Measurements from ENCODE around the gene ITGB1.
"Not testable (repeated sequence)": the region's sequence is repeated elsewhere in the genome, so short reads cannot be mapped to it uniquely, and the experiment has no call there.

The ITGB1 gene

DNA sequence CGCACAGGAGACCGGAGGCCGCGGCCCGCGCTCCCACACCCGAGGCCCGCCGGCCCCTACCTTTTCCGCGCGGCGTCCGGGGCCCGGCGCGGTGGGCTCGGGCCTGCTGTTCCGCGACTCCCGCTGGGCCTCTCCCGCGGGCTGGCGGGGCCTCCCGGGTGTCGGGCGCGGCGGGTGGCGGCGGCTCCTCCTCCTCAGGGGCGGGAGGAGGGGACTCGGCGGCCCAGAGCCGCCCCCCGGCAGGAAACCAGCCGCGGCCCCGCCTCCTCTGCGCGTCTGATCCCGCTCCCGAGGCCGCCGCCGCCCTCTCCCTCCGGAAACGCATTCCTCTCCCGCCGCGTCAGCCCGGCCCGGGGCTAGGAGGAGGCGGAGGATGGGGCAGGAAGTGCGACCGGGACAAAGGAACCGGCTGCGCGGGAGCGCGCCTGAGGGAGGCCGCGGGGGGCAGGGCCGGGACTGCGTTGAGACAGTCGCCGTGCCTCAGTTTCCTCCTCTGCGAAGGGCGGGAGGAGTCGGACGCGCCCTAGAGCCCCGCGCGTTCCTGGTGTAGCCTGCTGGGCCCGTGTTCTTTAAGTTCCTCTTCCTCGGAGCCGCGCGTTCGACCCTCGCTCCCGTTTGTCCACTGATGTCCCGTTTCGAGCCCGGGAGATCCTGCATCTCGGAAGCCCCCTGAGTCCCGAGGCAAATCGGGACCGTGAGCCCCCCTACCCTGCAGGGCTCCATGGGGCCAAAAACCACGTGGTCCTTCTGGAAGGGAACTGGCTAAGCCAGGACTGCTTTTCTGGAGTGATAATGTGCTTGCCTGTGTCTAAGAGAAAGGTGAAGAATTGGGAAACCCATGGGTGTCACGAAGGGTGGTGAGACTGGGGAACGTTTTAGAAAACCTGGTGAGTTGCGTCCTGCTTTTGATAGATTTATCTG lies at the start of gene ITGB1:
ITGB1 (minus strand) TSS at position 146 of the 921 bp plus-strand sequence. CDS start 22,672 bp downstream, outside the sequence.
- ATAC-seq (replicated peaks; ENCODE audit: extremely low read depth, poor library complexity, severe bottlenecking) = peak; percentile 87

DNA sequence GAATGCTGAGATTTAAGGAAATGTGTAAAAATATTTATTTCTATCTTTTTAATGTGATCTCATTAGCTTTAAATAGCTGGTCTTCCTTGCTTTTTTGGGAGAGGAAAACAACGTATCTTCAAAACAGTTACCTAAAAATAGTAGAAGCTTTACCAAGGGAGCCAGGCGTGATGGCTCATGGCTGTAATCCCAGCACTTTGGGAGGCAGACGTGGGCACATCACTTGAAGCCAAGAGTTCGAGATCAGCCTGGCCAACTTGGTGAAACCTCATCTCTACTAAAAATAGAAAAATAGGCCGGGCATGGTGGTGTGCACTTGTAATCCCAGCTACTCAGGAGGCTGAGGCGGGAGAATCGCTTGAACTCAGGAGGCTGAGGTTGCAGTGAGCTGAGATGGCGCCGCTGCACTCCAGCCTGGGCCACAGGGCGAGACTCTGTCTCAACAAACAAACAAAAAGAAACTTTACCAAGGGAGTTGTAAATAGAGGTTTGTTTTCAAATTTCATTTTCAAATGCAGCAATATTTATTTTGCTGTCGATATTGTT lies 48.4 kb upstream of the ITGB1 start:
- Mint-ChIP-seq H3K27ac (ENCODE audit: low read depth) (no peak overlapping the region), H3K4me1 (peaks cover 30% of the 10 kb centered on the region), H3K9me3 (no peaks in the 10 kb centered on the region), H3K36me3 (ENCODE audit: insufficient read depth) (peaks cover 4% of the 10 kb centered on the region), H3K4me3 (no peak overlapping the region), H3K27me3 (no peaks in the 10 kb centered on the region)
- DNase-seq (ENCODE audit: low spot score in 2 of 2) (no peak), ATAC-seq (replicated peaks; ENCODE audit: extremely low read depth, poor library complexity, severe bottlenecking) (no peak)

More for the DNA sequence above, at the start of gene ITGB1:
- Mint-ChIP-seq H3K4me3 (peak within 1 kb of the TSS; percentile 89), H3K4me1 (peaks cover 45% of the 10 kb centered on the region), H3K27me3 (no peaks in the 10 kb centered on the region), H3K36me3 (ENCODE audit: insufficient read depth) (peaks cover 11% of the 10 kb centered on the region), H3K27ac (ENCODE audit: low read depth) (peak within 1 kb of the TSS; percentile 89), H3K9me3 (no peaks in the 10 kb centered on the region)
- DNase-seq (ENCODE audit: low spot score in 2 of 2) = peak; percentile 67 to 71

DNA sequence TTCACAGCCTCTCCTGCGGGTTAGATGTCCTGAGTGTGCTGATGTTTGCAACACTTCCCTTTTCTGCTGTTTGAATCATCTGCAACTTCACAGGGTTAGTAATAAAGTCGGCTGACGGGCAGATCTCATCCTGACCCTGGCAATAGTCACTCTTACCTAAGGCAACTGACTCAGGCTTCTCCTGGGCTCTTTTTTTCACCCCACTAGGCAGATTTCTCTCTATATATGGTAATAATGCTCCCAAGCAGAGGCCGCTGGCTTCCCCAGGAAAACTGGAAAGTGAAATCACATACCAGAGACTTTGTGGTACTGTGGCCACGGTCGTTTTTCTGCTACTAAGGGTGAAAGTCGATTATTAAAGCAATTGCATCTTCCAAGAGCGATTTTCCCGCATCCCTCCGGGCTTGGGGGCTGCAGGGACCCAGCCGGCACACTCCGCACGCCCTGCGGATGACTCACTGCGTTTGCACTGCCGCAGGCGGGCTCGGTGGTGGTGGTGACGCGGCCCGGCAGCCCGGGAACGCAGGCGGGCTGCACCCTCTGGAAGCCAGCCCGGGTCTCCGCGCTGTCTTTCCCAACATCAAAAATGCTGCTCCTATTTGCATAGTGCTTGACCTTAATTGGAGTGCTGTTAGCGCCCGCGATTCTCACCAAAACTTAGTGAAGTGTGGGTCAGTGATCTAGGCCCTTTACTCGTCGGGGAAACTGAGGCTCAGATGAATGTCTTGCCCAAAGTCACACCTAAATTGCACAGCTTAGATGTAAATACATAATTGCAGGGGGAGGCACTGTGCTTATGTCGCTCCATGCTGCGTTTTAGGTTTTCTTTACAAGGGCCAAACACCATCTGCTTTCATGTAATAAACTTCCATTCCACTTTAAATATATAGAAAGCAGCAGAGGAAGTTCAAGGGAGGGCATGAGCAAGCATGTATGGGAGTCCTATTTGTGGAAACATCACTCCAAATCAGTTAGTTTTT lies 47.6 kb upstream of the ITGB1 start:
- peak overlapping the region; percentile 52 for H3K4me3 Mint-ChIP-seq
- no peaks in the 10 kb centered on the region for H3K27me3 Mint-ChIP-seq
- no peak overlapping the region for H3K27ac Mint-ChIP-seq (ENCODE audit: low read depth)
- peaks cover 4% of the 10 kb centered on the region for H3K36me3 Mint-ChIP-seq (ENCODE audit: insufficient read depth)
- ATAC-seq (replicated peaks; ENCODE audit: extremely low read depth, poor library complexity, severe bottlenecking) = no peak
- H3K4me1 Mint-ChIP-seq = peaks cover 24% of the 10 kb centered on the region
- DNase-seq (ENCODE audit: low spot score in 2 of 2) = no peak
- no peaks in the 10 kb centered on the region for H3K9me3 Mint-ChIP-seq

DNA sequence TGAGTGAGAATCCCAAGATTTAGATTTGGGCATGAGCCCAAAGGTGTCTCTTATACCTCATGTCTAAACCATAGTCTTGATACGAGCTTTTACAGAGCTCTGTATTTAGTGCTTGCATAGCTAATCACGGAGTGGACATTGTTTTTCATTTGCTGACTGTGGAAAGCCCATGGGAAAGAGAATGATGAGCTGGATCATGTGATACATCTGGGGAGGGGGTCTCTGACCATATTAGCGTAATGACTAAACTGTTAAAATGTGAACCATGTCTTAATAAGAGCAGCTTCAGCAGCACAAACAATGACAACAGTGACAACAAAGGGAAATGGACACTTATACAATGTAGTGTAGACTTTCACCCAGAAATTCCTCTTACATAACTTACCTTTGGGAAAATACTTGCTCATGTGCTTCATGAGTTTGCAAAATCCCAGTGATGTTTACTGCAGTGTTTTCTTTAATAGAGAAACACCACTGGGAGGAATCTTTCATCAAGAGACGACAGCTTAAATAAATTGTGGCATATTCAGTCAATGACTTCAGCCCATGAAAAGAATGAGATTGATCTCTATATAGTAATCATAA lies 44.0 kb upstream of the ITGB1 start:
- ATAC-seq (replicated peaks; ENCODE audit: extremely low read depth, poor library complexity, severe bottlenecking) = no peak
- no peak overlapping the region for H3K4me3 Mint-ChIP-seq
- no peak overlapping the region for H3K27ac Mint-ChIP-seq (ENCODE audit: low read depth)
- H3K27me3 Mint-ChIP-seq = no peaks in the 10 kb centered on the region
- H3K9me3 Mint-ChIP-seq = no peaks in the 10 kb centered on the region
- DNase-seq (ENCODE audit: low spot score in 2 of 2) = no peak
- H3K36me3 Mint-ChIP-seq (ENCODE audit: insufficient read depth) = no peaks in the 10 kb centered on the region
- no peaks in the 10 kb centered on the region for H3K4me1 Mint-ChIP-seq

DNA sequence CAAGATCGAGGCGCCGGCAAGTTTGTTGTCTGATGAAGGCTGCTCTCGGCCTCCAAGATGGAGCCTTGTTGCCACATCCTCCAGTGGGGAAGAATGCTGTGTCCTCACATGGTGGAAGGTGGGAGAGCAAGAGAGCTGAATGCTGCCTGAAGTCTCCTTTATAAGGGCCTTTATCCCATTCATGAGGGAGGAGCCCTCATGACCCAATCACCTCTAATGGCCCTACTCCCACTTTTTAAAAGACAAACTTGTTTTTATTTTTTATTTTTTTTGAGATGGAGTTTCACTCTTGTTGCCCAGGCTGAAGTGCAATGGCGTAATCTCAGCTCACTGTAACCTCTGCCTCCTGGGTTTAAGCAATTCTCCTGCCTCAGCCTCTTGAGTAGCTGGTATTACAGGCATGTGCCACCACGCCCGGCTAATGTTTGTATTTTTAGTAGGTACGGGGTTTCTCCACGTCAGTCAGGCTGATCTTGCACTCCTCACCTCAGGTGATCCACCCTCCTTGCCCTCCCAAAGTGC lies 40.1 kb upstream of the ITGB1 start:
- peaks cover 13% of the 10 kb centered on the region for H3K4me1 Mint-ChIP-seq
- H3K27me3 Mint-ChIP-seq; DNase-seq (ENCODE audit: low spot score in 2 of 2); H3K4me3 Mint-ChIP-seq; ATAC-seq (replicated peaks; ENCODE audit: extremely low read depth, poor library complexity, severe bottlenecking); H3K9me3 Mint-ChIP-seq; H3K36me3 Mint-ChIP-seq (ENCODE audit: insufficient read depth); H3K27ac Mint-ChIP-seq (ENCODE audit: low read depth): not testable (repeated sequence)

DNA sequence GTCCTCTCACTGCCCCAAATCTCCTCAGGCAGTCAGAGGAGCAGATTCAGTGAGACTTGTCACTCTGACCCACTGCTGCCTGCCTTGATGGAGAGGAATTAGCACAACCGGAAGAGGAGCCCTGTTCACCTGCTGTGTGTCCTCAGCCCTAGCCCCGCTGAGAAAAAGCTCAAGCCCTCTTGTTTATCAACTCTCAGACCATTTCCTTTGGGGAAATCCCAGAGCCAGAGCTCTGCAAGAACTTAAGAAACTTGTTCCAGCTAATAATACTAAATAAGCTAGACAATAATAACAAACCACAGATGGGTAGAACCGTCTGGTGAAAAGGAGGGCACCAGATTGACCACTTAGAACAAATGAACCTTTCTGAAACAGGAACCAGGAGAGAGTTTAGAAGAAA lies 37.7 kb upstream of the ITGB1 start:
- Mint-ChIP-seq H3K4me1 (peaks cover 18% of the 10 kb centered on the region), H3K9me3 (no peaks in the 10 kb centered on the region), H3K27me3 (no peaks in the 10 kb centered on the region), H3K4me3 (no peak overlapping the region), H3K27ac (ENCODE audit: low read depth) (no peak overlapping the region), H3K36me3 (ENCODE audit: insufficient read depth) (peaks cover 1% of the 10 kb centered on the region)
- no peak for DNase-seq (ENCODE audit: low spot score in 2 of 2)
- peak; percentile 46 for ATAC-seq (replicated peaks; ENCODE audit: extremely low read depth, poor library complexity, severe bottlenecking)

DNA sequence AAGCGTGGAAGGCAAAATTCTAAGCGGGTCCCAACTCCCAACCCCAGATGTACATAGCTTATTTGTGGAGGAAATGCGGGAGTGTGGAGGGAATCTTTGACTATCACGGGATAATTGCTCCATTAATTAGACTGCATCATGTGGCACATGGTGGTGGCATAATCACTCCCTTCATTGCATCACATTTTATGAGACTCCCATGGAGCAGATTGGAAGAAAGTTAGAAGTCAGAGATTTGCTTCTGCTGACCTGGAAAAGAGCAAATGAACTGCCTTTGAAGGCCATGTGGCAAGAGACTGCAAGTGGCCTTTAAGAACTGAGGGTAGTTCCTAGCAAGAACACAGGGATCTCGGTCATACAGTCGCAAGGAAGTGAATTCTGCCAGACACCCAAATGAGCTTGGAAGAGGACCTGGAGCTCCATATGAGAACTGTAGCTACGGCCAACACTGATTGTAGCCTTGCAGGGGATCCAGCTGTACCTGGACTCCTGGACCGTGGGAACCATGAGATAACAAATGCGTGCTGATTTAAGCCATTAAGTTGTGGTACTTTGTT lies 37.1 kb upstream of the ITGB1 start:
- Mint-ChIP-seq H3K9me3 (no peaks in the 10 kb centered on the region), H3K4me1 (peaks cover 18% of the 10 kb centered on the region), H3K4me3 (no peak overlapping the region), H3K27ac (ENCODE audit: low read depth) (no peak overlapping the region), H3K36me3 (ENCODE audit: insufficient read depth) (peaks cover 1% of the 10 kb centered on the region), H3K27me3 (no peaks in the 10 kb centered on the region)
- no peak for DNase-seq (ENCODE audit: low spot score in 2 of 2)
- ATAC-seq (replicated peaks; ENCODE audit: extremely low read depth, poor library complexity, severe bottlenecking) = no peak

DNA sequence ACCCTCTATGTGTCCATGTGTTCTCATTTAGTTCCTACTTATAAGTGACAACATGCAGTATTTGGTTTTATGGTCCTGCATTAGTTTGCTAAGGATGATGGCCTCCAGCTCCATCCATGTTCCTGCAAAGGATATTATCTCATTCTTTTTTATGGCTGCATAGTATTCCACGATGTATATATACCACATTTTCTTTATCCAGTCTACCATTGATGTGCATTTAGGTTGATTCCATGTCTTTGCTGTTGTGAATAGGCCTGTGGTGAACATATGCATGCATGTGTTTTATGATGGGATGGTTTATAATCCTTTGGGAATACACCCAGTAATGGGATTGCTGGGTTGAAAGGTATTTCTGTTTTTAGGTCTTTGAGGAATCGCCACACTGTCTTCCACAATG lies 36.6 kb upstream of the ITGB1 start:
- peaks cover 18% of the 10 kb centered on the region for H3K4me1 Mint-ChIP-seq
- H3K4me3 Mint-ChIP-seq; H3K27ac Mint-ChIP-seq (ENCODE audit: low read depth); ATAC-seq (replicated peaks; ENCODE audit: extremely low read depth, poor library complexity, severe bottlenecking); H3K27me3 Mint-ChIP-seq; H3K9me3 Mint-ChIP-seq; DNase-seq (ENCODE audit: low spot score in 2 of 2); H3K36me3 Mint-ChIP-seq (ENCODE audit: insufficient read depth): not testable (repeated sequence)

DNA sequence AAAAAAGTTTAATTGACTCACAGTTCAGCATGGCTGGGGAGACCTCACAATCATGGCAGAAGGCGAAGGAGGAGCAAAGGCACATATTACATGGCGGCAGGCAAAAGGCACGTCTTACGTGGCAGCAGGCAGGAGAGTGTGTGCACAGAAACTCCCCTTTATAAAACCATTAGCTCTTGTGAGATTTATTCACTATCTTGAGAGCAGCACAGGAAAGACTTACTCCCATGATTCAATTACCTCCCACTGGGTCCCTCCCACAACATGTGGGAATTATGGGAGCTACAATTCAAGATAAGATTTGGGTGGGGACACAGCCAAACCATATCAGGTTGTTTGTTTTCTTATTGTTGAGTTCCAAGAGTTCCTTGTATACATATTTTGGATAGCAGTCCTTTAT lies 34.3 kb upstream of the ITGB1 start:
- H3K36me3 Mint-ChIP-seq (ENCODE audit: insufficient read depth); H3K27me3 Mint-ChIP-seq; H3K4me3 Mint-ChIP-seq; DNase-seq (ENCODE audit: low spot score in 2 of 2); H3K9me3 Mint-ChIP-seq; H3K27ac Mint-ChIP-seq (ENCODE audit: low read depth); ATAC-seq (replicated peaks; ENCODE audit: extremely low read depth, poor library complexity, severe bottlenecking): not testable (repeated sequence)
- H3K4me1 Mint-ChIP-seq = peaks cover 18% of the 10 kb centered on the region

DNA sequence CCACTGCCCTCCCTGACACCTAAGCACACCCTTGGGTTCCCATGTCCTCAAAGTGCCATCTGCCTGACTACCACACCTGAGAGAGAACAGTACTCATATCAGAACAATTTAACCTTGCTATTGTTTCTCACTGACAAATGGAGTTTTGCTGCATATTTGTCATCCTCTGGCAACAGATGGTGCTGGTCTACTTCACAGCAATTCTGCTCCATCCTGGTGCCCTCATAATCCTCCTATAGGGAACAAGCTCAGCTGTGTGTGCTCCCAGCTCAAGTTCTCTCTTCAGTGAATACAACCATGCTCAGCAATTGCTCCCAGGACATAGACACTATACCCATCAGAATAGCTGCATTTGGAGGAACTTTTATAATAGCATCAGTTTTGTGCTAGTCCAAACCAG lies 32.8 kb upstream of the ITGB1 start:
- H3K4me3 Mint-ChIP-seq = no peak overlapping the region
- H3K27ac Mint-ChIP-seq (ENCODE audit: low read depth) = peak overlapping the region; percentile 27

DNA sequence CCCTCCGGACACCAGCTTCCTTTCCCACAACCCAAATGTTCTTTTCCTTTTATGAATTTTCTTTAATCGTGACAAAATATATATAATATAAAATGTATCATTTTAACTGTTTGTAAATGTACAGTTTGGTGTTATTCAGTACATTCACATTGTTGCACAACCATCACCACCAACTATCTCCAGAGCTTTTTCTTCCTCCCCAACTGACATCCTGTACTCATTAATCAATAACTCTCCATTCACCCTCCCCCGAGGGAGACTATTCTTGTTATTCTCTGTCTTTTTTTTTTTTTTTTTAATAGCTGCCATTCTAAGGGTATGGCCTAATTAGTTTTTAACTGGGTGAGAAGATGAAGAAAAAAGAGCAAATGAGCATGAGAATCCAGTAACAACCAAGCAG lies 30.6 kb upstream of the ITGB1 start:
- H3K4me1 Mint-ChIP-seq = peaks cover 16% of the 10 kb centered on the region
- ATAC-seq (replicated peaks; ENCODE audit: extremely low read depth, poor library complexity, severe bottlenecking) = no peak

More for the DNA sequence above, 32.8 kb upstream of the ITGB1 start:
- peaks cover 15% of the 10 kb centered on the region for H3K4me1 Mint-ChIP-seq
- ATAC-seq (replicated peaks; ENCODE audit: extremely low read depth, poor library complexity, severe bottlenecking) = no peak
- DNase-seq (ENCODE audit: low spot score in 2 of 2) = no peak
- H3K9me3 Mint-ChIP-seq = no peaks in the 10 kb centered on the region
- peaks cover 1% of the 10 kb centered on the region for H3K36me3 Mint-ChIP-seq (ENCODE audit: insufficient read depth)
- H3K27me3 Mint-ChIP-seq = no peaks in the 10 kb centered on the region

More for the DNA sequence above, 30.6 kb upstream of the ITGB1 start:
- Mint-ChIP-seq H3K9me3 (no peaks in the 10 kb centered on the region), H3K4me3 (no peak overlapping the region), H3K36me3 (ENCODE audit: insufficient read depth) (no peaks in the 10 kb centered on the region), H3K27me3 (no peaks in the 10 kb centered on the region), H3K27ac (ENCODE audit: low read depth) (no peak overlapping the region)
- DNase-seq (ENCODE audit: low spot score in 2 of 2) = no peak

All from central memory CD8-positive, alpha-beta T cell (primary cell).